ENCODE results near the gene SDR9C7.
"Not testable (repeated sequence)": the region's sequence is repeated elsewhere in the genome, so short reads cannot be mapped to it uniquely, and the experiment has no call there.

SDR9C7 gene

GRCh38 chr12:56908136-56908535, 26.1 kb downstream of the SDR9C7 start:
- ChIA-PET CTCF (no interaction called here), POLR2A (no interaction called here)
- no peak for TF ChIP-seq HDGF (IDR thresholded peaks at IDR 0.05; ENCODE audit: borderline replicate concordance)
- no peak for TF ChIP-seq LEF1 (IDR thresholded peaks at IDR 0.05; ENCODE audit: borderline replicate concordance)
- no peak for TF ChIP-seq FOXK2 (IDR thresholded peaks at IDR 0.05)
- TF ChIP-seq L3MBTL2 (conservative IDR thresholded peaks at IDR 0.05) = no peak
- no peak for TF ChIP-seq ELF4 (IDR thresholded peaks at IDR 0.05)
- no peak for TF ChIP-seq TARDBP (IDR thresholded peaks at IDR 0.05)
- no peak for TF ChIP-seq ARNT (IDR thresholded peaks at IDR 0.05)
- TF ChIP-seq PKNOX1 (IDR thresholded peaks at IDR 0.05) = no peak
- no peak for TF ChIP-seq NFRKB (IDR thresholded peaks at IDR 0.05)
- no peak for TF ChIP-seq BHLHE40 (IDR thresholded peaks at IDR 0.05; ENCODE audit: borderline replicate concordance)
- no peak for TF ChIP-seq ZNF384 (IDR thresholded peaks at IDR 0.05)
- no peak for TF ChIP-seq FOXA1 (IDR thresholded peaks at IDR 0.05)
- TF ChIP-seq SUZ12 (IDR thresholded peaks at IDR 0.05) = no peak
- no peak for TF ChIP-seq CTBP1 (IDR thresholded peaks at IDR 0.05; ENCODE audit: borderline replicate concordance)
- TF ChIP-seq SP1 (IDR thresholded peaks at IDR 0.05) = no peak
- no peak for TF ChIP-seq FOXM1 (IDR thresholded peaks at IDR 0.05; ENCODE audit: borderline replicate concordance)
- no peak for DNase-seq (ENCODE audit: extremely low spot score)

- TF ChIP-seq NFRKB (IDR thresholded peaks at IDR 0.05) (no peak), PKNOX1 (IDR thresholded peaks at IDR 0.05) (no peak), ARNT (IDR thresholded peaks at IDR 0.05) (no peak), BHLHE40 (IDR thresholded peaks at IDR 0.05; ENCODE audit: borderline replicate concordance) (no peak), FOXK2 (IDR thresholded peaks at IDR 0.05) (no peak), FOXM1 (IDR thresholded peaks at IDR 0.05; ENCODE audit: borderline replicate concordance) (no peak), ZNF384 (IDR thresholded peaks at IDR 0.05) (no peak), CTBP1 (IDR thresholded peaks at IDR 0.05; ENCODE audit: borderline replicate concordance) (no peak), TARDBP (IDR thresholded peaks at IDR 0.05) (no peak), HDGF (IDR thresholded peaks at IDR 0.05; ENCODE audit: borderline replicate concordance) (no peak), LEF1 (IDR thresholded peaks at IDR 0.05; ENCODE audit: borderline replicate concordance) (no peak), L3MBTL2 (conservative IDR thresholded peaks at IDR 0.05) (no peak), FOXA1 (IDR thresholded peaks at IDR 0.05) (no peak), SP1 (IDR thresholded peaks at IDR 0.05) (no peak), ELF4 (IDR thresholded peaks at IDR 0.05) (no peak), SUZ12 (IDR thresholded peaks at IDR 0.05) (no peak)
- DNase-seq (ENCODE audit: extremely low spot score) = no peak
- ChIA-PET POLR2A (no interaction called here), CTCF (no interaction called here)
These were observed 28.4 kb downstream of the SDR9C7 start for GRCh38 chr12:56905852-56906251.

GRCh38 chr12:56903374-56903773, 30.8 kb downstream of the SDR9C7 start:
- POLR2A ChIA-PET = no interaction called here
- DNase-seq (ENCODE audit: extremely low spot score) = no peak
- CTCF ChIA-PET = no interaction called here
- no peak for TF ChIP-seq BHLHE40 (IDR thresholded peaks at IDR 0.05; ENCODE audit: borderline replicate concordance)
- TF ChIP-seq NFRKB (IDR thresholded peaks at IDR 0.05) = no peak
- TF ChIP-seq FOXM1 (IDR thresholded peaks at IDR 0.05; ENCODE audit: borderline replicate concordance) = no peak
- TF ChIP-seq ZNF384 (IDR thresholded peaks at IDR 0.05) = no peak

- CTCF ChIA-PET; DNase-seq (ENCODE audit: extremely low spot score); POLR2A ChIA-PET: not testable (repeated sequence)
These were observed 32.9 kb downstream of the SDR9C7 start for GRCh38 chr12:56901313-56901712.

GRCh38 chr12:56900583-56900982, 33.6 kb downstream of the SDR9C7 start:
- no peak for DNase-seq (ENCODE audit: extremely low spot score)
- no peak for TF ChIP-seq SUZ12 (IDR thresholded peaks at IDR 0.05)
- TF ChIP-seq CTBP1 (IDR thresholded peaks at IDR 0.05; ENCODE audit: borderline replicate concordance) = no peak
- TF ChIP-seq ZNF384 (IDR thresholded peaks at IDR 0.05) = no peak
- TF ChIP-seq FOXK2 (IDR thresholded peaks at IDR 0.05) = no peak
- no peak for TF ChIP-seq TARDBP (IDR thresholded peaks at IDR 0.05)
- ChIA-PET POLR2A (no interaction called here), CTCF (no interaction called here)

- POLR2A ChIA-PET = no interaction called here
- CTCF ChIA-PET = interaction anchor here (0.8 kb wide), 1 partner anchor 29 kb away, joined by 3 read pairs; no protein-coding TSS in a partner anchor
- DNase-seq (ENCODE audit: extremely low spot score) = no peak
- no peak for TF ChIP-seq FOXK2 (IDR thresholded peaks at IDR 0.05)
- TF ChIP-seq FOXA1 (IDR thresholded peaks at IDR 0.05) = no peak
- TF ChIP-seq ARNT (IDR thresholded peaks at IDR 0.05) = no peak
- TF ChIP-seq BHLHE40 (IDR thresholded peaks at IDR 0.05; ENCODE audit: borderline replicate concordance) = no peak
- no peak for TF ChIP-seq ELF4 (IDR thresholded peaks at IDR 0.05)
- no peak for TF ChIP-seq ZNF384 (IDR thresholded peaks at IDR 0.05)
- no peak for TF ChIP-seq L3MBTL2 (conservative IDR thresholded peaks at IDR 0.05)
- TF ChIP-seq SUZ12 (IDR thresholded peaks at IDR 0.05) = no peak
- no peak for TF ChIP-seq LEF1 (IDR thresholded peaks at IDR 0.05; ENCODE audit: borderline replicate concordance)
- no peak for TF ChIP-seq PKNOX1 (IDR thresholded peaks at IDR 0.05)
- no peak for TF ChIP-seq CTBP1 (IDR thresholded peaks at IDR 0.05; ENCODE audit: borderline replicate concordance)
- no peak for TF ChIP-seq TARDBP (IDR thresholded peaks at IDR 0.05)
- TF ChIP-seq FOXM1 (IDR thresholded peaks at IDR 0.05; ENCODE audit: borderline replicate concordance) = no peak
- no peak for TF ChIP-seq HDGF (IDR thresholded peaks at IDR 0.05; ENCODE audit: borderline replicate concordance)
- TF ChIP-seq SP1 (IDR thresholded peaks at IDR 0.05) = no peak
- TF ChIP-seq NFRKB (IDR thresholded peaks at IDR 0.05) = no peak
These were observed 35.3 kb downstream of the SDR9C7 start for GRCh38 chr12:56898938-56899337.

Data from HEK293T (cell line).